Chondrocyte (in vitro differentiated cells): Measurements from ENCODE around the gene SPIB. TPM values are rescaled to one million over a fixed set of nuclear protein-coding genes. Genes with fewer than 3 reads are reported as not detected.
"Not testable (repeated sequence)": the region's sequence is repeated elsewhere in the genome, so short reads cannot be mapped to it uniquely, and the experiment has no call there.

Experiments used
- DNase-seq: peaks from one replicate; pipeline ENCODE4 v3.0.0; 2021; ENCODE audit warnings: mixed read lengths, low spot score
- H3K27ac Mint-ChIP-seq: one replicate; pipeline ENCODE4 v1.8.0; 2021; ENCODE audit warnings: mild to moderate bottlenecking, moderate library complexity, mixed read lengths; ENCODE audit not compliant: unreplicated experiment
- H3K27me3 Mint-ChIP-seq: 2 replicates; pipeline ENCODE4 v1.8.0; 2021; ENCODE audit warnings: low read depth, mixed read lengths
- H3K36me3 Mint-ChIP-seq: 2 replicates; pipeline ENCODE4 v1.8.0; 2021; ENCODE audit warnings: low read depth, mixed read lengths
- H3K4me1 Mint-ChIP-seq: 2 replicates; pipeline ENCODE4 v1.8.0; 2021; ENCODE audit warnings: low read depth, mild to moderate bottlenecking, mixed read lengths
- H3K4me3 Mint-ChIP-seq: one replicate; pipeline ENCODE4 v1.8.0; 2021; ENCODE audit warnings: mild to moderate bottlenecking, moderate library complexity, mixed read lengths; ENCODE audit not compliant: unreplicated experiment
- H3K9me3 Mint-ChIP-seq: 2 replicates; pipeline ENCODE4 v1.8.0; 2021; ENCODE audit warnings: low read depth, mixed read lengths
- total RNA-seq: library from RNA; stranded (reverse); gene quantifications from 3 replicates; pipeline ENCODE4 v1.2.1, GENCODE V29; 2021
- TF ChIP-seq, protein P1 (sequence below): fragments of 200-600 bp; sonication (generic); IDR thresholded peaks from 2 replicates; pipeline ENCODE4 v1.5.0; 2021; ENCODE audit warnings: antibody characterized with exemption, mild to moderate bottlenecking, moderate library complexity

SPIB gene
- total RNA-seq, 1 donor from 2014 or later, result not detected

DNA sequence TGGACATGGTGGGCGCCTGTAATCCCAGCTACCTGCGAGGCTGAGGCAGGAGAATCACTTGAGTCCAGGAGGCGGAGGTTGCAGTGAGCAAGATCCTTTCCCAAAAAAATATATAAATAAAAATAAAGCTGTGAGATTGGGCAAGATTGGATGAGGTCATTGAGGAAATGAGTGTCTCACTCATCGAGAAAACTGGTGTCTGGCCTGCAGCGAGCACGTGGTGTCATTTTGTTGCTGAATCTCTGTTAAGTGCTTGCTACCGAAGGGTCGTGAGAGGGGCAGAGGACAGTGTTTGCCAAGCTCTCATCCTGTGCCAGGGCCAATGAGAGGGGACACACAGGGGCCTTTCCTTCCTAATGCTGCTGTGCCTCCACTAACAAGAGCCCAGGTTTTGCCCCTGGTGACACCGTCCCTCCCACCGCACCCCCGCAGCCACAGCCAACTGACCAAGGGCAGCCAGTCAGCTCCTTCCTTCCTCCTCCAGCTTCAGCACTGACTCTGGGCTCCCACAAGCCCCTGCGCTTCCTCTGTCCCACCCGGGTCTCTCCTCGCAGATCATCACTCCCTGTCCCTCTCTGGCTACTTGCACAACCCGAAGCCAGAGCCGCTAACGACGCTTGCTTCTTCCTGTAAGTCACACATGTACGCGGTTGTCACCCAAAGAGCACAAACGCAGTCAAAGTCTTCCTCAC is 31.4 kb upstream of the SPIB start:
- DNase-seq, result no peak
- no peaks in the 10 kb centered on the region for H3K27me3 Mint-ChIP-seq
- no peaks in the 10 kb centered on the region for H3K9me3 Mint-ChIP-seq
- TF ChIP-seq, protein P1, sequence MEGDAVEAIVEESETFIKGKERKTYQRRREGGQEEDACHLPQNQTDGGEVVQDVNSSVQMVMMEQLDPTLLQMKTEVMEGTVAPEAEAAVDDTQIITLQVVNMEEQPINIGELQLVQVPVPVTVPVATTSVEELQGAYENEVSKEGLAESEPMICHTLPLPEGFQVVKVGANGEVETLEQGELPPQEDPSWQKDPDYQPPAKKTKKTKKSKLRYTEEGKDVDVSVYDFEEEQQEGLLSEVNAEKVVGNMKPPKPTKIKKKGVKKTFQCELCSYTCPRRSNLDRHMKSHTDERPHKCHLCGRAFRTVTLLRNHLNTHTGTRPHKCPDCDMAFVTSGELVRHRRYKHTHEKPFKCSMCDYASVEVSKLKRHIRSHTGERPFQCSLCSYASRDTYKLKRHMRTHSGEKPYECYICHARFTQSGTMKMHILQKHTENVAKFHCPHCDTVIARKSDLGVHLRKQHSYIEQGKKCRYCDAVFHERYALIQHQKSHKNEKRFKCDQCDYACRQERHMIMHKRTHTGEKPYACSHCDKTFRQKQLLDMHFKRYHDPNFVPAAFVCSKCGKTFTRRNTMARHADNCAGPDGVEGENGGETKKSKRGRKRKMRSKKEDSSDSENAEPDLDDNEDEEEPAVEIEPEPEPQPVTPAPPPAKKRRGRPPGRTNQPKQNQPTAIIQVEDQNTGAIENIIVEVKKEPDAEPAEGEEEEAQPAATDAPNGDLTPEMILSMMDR, result no peak
- H3K27ac Mint-ChIP-seq, result no peak overlapping the region
- no peaks in the 10 kb centered on the region for H3K36me3 Mint-ChIP-seq
- peaks cover 23% of the 10 kb centered on the region for H3K4me1 Mint-ChIP-seq
- no peak overlapping the region for H3K4me3 Mint-ChIP-seq

DNA sequence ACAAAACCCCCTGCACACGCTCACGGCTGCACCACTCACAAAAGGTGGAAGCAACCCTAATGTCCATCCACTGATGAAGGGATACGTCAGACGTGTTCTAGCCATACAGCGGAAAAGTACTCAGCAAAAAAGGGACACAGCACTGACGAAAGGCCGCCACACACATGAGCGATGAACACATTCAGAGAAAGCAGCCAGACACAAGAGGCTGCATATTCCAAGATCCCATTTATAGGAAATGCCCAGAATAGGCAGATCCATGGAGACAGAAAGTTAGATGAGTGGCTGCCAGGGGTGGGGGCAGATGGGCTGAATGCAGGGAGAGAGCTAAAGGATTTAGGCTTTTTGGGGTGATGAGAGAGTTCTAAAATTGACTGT is 30.9 kb upstream of the SPIB start:
- Mint-ChIP-seq H3K4me1 (peaks cover 23% of the 10 kb centered on the region), H3K27me3 (no peaks in the 10 kb centered on the region), H3K9me3 (no peaks in the 10 kb centered on the region), H3K27ac (no peak overlapping the region), H3K4me3 (no peak overlapping the region), H3K36me3 (no peaks in the 10 kb centered on the region)
- TF ChIP-seq, protein P1, result no peak
- DNase-seq, result no peak

DNA sequence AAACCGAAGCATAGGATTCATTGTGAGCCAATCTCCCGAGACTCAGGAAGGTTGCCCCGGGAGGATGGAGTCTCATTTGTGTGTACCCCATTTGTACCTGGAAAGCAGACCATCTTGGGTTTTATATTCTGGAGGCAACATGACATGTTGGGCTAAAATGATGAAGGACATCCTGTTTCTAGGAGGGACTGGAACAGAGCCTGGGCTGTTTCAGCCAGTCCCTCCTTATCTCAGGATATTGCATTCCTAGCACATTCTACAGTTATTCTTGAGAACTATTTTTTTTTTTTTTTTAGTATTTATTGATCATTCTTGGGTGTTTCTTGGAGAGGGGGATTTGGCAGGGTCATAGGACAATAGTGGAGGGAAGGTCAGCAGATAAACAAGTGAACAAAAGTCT is 28.4 kb upstream of the SPIB start:
- not testable (repeated sequence) for H3K27ac Mint-ChIP-seq, H3K27me3 Mint-ChIP-seq, H3K4me1 Mint-ChIP-seq, H3K4me3 Mint-ChIP-seq, DNase-seq, H3K36me3 Mint-ChIP-seq, H3K9me3 Mint-ChIP-seq

DNA sequence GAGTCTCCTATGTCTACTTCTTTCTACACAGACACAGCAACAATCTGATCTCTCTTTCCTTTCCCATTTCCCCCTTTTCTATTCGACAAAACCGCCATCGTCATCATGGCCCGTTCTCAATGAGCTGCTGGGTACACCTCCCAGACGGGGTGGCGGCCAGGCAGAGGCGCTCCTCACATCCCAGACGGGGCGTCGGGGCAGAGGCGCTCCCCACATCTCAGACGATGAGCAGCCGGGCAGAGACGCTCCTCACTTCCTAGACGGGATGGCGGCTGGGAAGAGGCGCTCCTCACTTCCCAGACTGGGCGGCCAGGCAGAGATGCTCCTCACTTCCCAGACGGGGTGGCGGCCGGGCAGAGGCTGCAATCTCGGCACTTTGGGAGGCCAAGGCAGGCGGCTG is 27.8 kb upstream of the SPIB start:
- DNase-seq, H3K27ac Mint-ChIP-seq, H3K9me3 Mint-ChIP-seq, H3K36me3 Mint-ChIP-seq, H3K27me3 Mint-ChIP-seq, H3K4me3 Mint-ChIP-seq, H3K4me1 Mint-ChIP-seq: not testable (repeated sequence)

DNA sequence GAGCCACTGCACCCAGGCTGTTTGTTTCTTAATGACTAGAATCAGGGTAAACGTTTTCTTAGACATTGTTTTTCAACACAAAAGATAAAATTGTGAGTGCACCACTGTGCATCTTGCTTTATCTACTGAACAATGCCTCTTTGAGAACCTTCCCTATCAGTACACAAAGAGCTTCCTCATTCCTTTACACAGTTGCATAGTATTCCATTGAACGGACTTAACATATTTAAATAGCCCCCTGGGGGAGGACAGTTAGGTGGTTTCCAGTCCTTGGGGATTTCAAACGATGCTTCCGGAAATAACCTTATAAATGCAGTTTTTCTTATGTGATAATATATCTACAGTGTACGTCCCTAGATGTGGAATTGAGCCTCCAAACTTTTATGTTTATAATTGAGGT is 26.0 kb upstream of the SPIB start:
- Mint-ChIP-seq H3K27ac (no peak overlapping the region), H3K4me3 (no peak overlapping the region), H3K27me3 (no peaks in the 10 kb centered on the region), H3K36me3 (no peaks in the 10 kb centered on the region), H3K4me1 (no peaks in the 10 kb centered on the region), H3K9me3 (no peaks in the 10 kb centered on the region)
- no peak for DNase-seq
- TF ChIP-seq, protein P1, result no peak

DNA sequence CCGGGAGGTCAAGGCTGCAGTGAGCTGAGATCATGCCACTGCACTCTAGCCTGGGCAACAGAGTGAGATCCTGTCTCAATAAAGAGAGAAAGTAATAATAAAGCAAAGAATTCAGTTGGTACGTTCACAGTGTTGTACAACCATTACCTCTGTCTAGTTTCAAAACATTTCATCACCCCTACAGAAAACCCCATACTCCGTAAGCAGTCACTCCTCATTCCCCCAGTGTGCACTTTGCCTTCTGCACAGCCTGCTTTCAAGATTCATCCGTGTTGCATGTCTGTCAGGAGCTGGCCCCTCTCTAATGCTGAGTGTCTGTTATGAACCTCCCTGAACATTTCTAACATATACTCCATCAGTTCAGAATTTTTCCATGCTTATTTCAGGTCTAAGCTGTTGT is 25.1 kb upstream of the SPIB start:
- Mint-ChIP-seq H3K36me3 (no peaks in the 10 kb centered on the region), H3K27me3 (no peaks in the 10 kb centered on the region), H3K4me1 (no peaks in the 10 kb centered on the region), H3K9me3 (no peaks in the 10 kb centered on the region), H3K27ac (no peak overlapping the region), H3K4me3 (no peak overlapping the region)
- TF ChIP-seq, protein P1, result no peak
- DNase-seq, result no peak
